K562 (cell line): Measurements from ENCODE around the gene STK32C. TPM values are rescaled to one million over a fixed set of nuclear protein-coding genes. Genes with fewer than 3 reads are reported as not detected.

Source experiments
- ATAC-seq: fragments of 200-7000 bp; cut with Tn5 transposase; 3 replicates; pipeline ENCODE4 v1.9.1; 2020; ENCODE audit warnings: moderate library complexity
- BruUV-seq: library from RNA; stranded (reverse); fragments of 400-500 nt; replicated peaks from 2 replicates; lab custom pipeline; 2021; lab: Mats Ljungman, UMichigan
- CTCF ChIA-PET: fragments of 300-600 bp; formaldehyde crosslinking; extraction: SDS; loops from one replicate; lab custom pipeline; 2021; ENCODE audit warnings: low intra/inter-chr PET ratio; lab: Yijun Ruan, JAX
- POLR2A ChIA-PET: fragments of 300-600, 350-650 bp; sonication (Branson Sonifier 250); formaldehyde crosslinking; extraction: SDS; loops from one replicate; lab custom pipeline; 2021; ENCODE audit warnings: antibody characterized with exemption, inconsistent platforms; lab: Yijun Ruan, JAX
- DNase-seq, 4 experiments: peaks; one replicate each; pipeline versions ENCODE4 v3.0.0 to v3.0.0-alpha.2; 2011 to 2018; ENCODE audit warnings: low spot score in 3 of 4, mixed read lengths in 3 of 4; ENCODE audit errors: extremely low read depth in 1 of 4
- FAIRE-seq: peaks from 2 replicates; lab custom pipeline; 2011; peaks lifted over from hg19 to GRCh38; lab: Jason Lieb, UNC
- H2AFZ ChIP-seq: 2 replicates; pipeline ENCODE4 v1.6.0; 2011; ENCODE audit warnings: low read depth, low read length, control low read depth, inconsistent platforms
- H3K27ac ChIP-seq: fragments of 200-600 bp; 3 replicates; pipeline ENCODE4 v1.8.0; 2011; ENCODE audit warnings: low read depth, mild to moderate bottlenecking, control low read depth, inconsistent platforms, low read length, moderate library complexity, mixed read lengths; ENCODE audit errors: extremely low read depth
- H3K27me3 ChIP-seq, 2 experiments: fragments of 300-600 bp in 1 of 2; 2 replicates in 1 of 2; 3 replicates in 1 of 2; pipeline versions ENCODE4 v1.6.0 to v1.8.0; 2011; ENCODE audit warnings: inconsistent platforms in 2 of 2, low read length in 2 of 2, mild to moderate bottlenecking in 1 of 2, mixed read lengths in 1 of 2, moderate library complexity in 1 of 2; ENCODE audit not compliant: control insufficient read depth in 2 of 2, insufficient read depth in 2 of 2
- H3K36me3 ChIP-seq: fragments of 300-600 bp; 3 replicates; pipeline ENCODE4 v1.8.0; 2011; ENCODE audit warnings: mild to moderate bottlenecking, low read length, inconsistent platforms; ENCODE audit not compliant: control insufficient read depth, insufficient read depth
- H3K4me1 ChIP-seq, 2 experiments: fragments of 200-600 bp in 1 of 2; replicated peaks in 1 of 2; 2 replicates in 1 of 2; 3 replicates in 1 of 2; pipeline versions ENCODE4 v1.5.1 to v1.8.0; 2011; ENCODE audit warnings: inconsistent platforms in 2 of 2, low read length in 2 of 2, mild to moderate bottlenecking in 1 of 2, mixed read lengths in 1 of 2, moderate library complexity in 1 of 2; ENCODE audit not compliant: control insufficient read depth in 2 of 2, insufficient read depth in 2 of 2
- H3K4me2 ChIP-seq: 2 replicates; pipeline ENCODE4 v1.6.1; 2011; ENCODE audit warnings: low read length, control low read depth, inconsistent platforms, mixed read lengths; ENCODE audit not compliant: insufficient read depth
- H3K4me3 ChIP-seq: fragments of 200-600 bp; sonication (generic), shearing (Covaris generic); 2 replicates; pipeline ENCODE4 v1.5.1; 2016; ENCODE audit warnings: control low read depth, inconsistent platforms
- H3K79me2 ChIP-seq: fragments of 200-600 bp; 3 replicates; pipeline ENCODE4 v1.8.0; 2011; ENCODE audit warnings: low read length, inconsistent platforms; ENCODE audit not compliant: control insufficient read depth, insufficient read depth
- H3K9ac ChIP-seq, 2 experiments: 2 replicates each; pipeline versions ENCODE4 v1.6.0 to v1.6.1; 2011; ENCODE audit warnings: low read depth in 2 of 2, low read length in 2 of 2, control low read depth in 1 of 2, inconsistent platforms in 1 of 2, mild to moderate bottlenecking in 1 of 2, mixed read lengths in 1 of 2; ENCODE audit not compliant: insufficient read depth in 1 of 2
- H3K9me1 ChIP-seq: one replicate; pipeline ENCODE4 v1.6.0; 2011; ENCODE audit warnings: inconsistent platforms, mild to moderate bottlenecking, low read length, moderate library complexity; ENCODE audit not compliant: control insufficient read depth, insufficient read depth
- H3K9me3 ChIP-seq: replicated peaks from 2 replicates; pipeline ENCODE4 v1.5.1; 2011; ENCODE audit warnings: low read depth, low read length, inconsistent platforms; ENCODE audit not compliant: control insufficient read depth, insufficient read depth
- H4K20me1 ChIP-seq: replicated peaks from 2 replicates; pipeline ENCODE4 v1.6.1; 2011; ENCODE audit warnings: low read length, inconsistent platforms, mixed read lengths; ENCODE audit not compliant: control insufficient read depth, insufficient read depth
- NEUROD1 ChIP-seq: fragments of 150-350 bp; IDR thresholded peaks from 2 replicates; pipeline ENCODE4 v1.6.1; 2014; ENCODE audit warnings: borderline replicate concordance, low read length, low read depth; ENCODE audit not compliant: partially characterized antibody
- POLR2B ChIP-seq: fragments of 450-650 bp; IDR thresholded peaks from 2 replicates; pipeline ENCODE4 v1.6.1; 2018; ENCODE audit warnings: low read depth; ENCODE audit not compliant: partially characterized antibody
- RBM25 ChIP-seq: fragments of 200-400 bp; formaldehyde crosslinking; IDR thresholded peaks from 2 replicates; pipeline ENCODE4 v1.6.1; 2018; ENCODE audit warnings: low read length, low read depth, moderate library complexity; ENCODE audit not compliant: severe bottlenecking
- SP1 ChIP-seq: sonication (generic); formaldehyde crosslinking; IDR thresholded peaks from 2 replicates; pipeline ENCODE4 v1.8.1; 2022; ENCODE audit warnings: mild to moderate bottlenecking, missing genetic modification reagents
- ZNF134 ChIP-seq: fragments of 250-450 bp; sonication (Bioruptor Pico); conservative IDR thresholded peaks from 2 replicates; pipeline ENCODE4 v1.4.0; 2020
- ZNF165 ChIP-seq: fragments of 250-450 bp; sonication (Bioruptor Pico); IDR thresholded peaks from 2 replicates; pipeline ENCODE4 v1.4.0; 2020; ENCODE audit warnings: borderline replicate concordance
- WGBS: fragments of 100-300 bp; shearing (Covaris generic); methylation state at CpG from one replicate; pipeline ENCODE4 v1.1.6; 2016; ENCODE audit warnings: low coverage, mixed read lengths; ENCODE audit not compliant: insufficient coverage; ENCODE audit errors: missing lambda C conversion rate; 5-methylcytosine and 5-hydroxymethylcytosine counted together
- in situ Hi-C: fragments of 300-500 bp; cut with MboI; formaldehyde crosslinking; loops from 4 replicates; pipeline ENCODE4 v1.15.0; 2018; ENCODE audit warnings: inconsistent platforms, mixed read lengths
- intact Hi-C: fragments of 100-400 bp; cut with micrococcal nuclease; formaldehyde crosslinking; loops from 2 replicates; pipeline ENCODE4 v1.14.2; 2022
- polyA plus RNA-seq, 8 experiments: library from polyadenylated mRNA; depleted of rRNA in 4 of 8; stranded (reverse) in 5 of 8; unstranded in 3 of 8; fragments of >200 nt; fragmentation: Nextera tagmentation in 2 of 8; fragmentation: Illumina TruSeq in 1 of 8; extraction: Ambion mirVana in 2 of 8; extraction: Trizol in 1 of 8; gene quantifications; 2 replicates each; pipeline versions ENCODE4 v1.2.1 to v1.2.3, GENCODE V29; 2011 to 2014; ENCODE audit warnings: inconsistent platforms in 1 of 8, missing spikeins in 1 of 8
- total RNA-seq, 7 experiments: library from RNA; depleted of rRNA in 6 of 7; stranded (reverse); fragments of >200 nt in 6 of 7; fragmentation: Illumina TruSeq in 2 of 7; extraction: Trizol in 2 of 7; gene quantifications; 2 replicates each; pipeline versions ENCODE4 v1.2.1 to v1.2.3, GENCODE V29; 2011 to 2021; ENCODE audit warnings: low replicate concordance in 1 of 7
- TF ChIP-seq, protein P1 (sequence below), 2 experiments: fragments of 250-450 bp in 1 of 2; fragments of 450-650 bp in 1 of 2; sonication (Bioruptor Pico) in 1 of 2; IDR thresholded peaks; 2 replicates each; pipeline versions ENCODE4 v1.6.1 to v1.8.0; 2016 to 2021; ENCODE audit warnings: mild to moderate bottlenecking in 2 of 2, moderate library complexity in 2 of 2, missing compliant biosample characterization in 1 of 2, missing genetic modification characterization in 1 of 2

The STK32C gene
- total and polyA plus RNA-seq, 9 of the 15 experiments (the other 6 are each of a cell fraction or from before 2014, with no cell fraction given): 1.5 to 20.9 (median 6.5) TPM

DNA sequence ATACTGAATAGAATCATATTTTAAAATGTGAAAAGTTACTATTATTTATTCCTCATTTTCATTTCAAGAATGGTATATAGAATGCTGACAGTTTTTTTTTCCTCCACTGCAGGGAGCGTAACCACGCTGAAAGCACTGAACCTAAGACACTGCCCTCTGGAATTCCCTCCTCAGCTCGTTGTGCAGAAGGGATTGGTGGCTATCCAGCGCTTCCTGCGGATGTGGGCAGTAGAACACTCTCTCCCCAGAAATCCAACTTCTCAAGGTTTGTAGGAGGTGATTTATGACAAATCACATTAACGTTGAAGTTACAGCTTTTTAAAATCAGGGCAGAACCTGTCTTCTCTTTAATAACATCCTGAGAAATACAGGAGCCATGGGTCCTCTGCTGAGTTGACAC lies 36.6 kb upstream of the STK32C start (continued):
- TF ChIP-seq NEUROD1: no peak
- TF ChIP-seq, all 486 proteins: peak for 0

DNA sequence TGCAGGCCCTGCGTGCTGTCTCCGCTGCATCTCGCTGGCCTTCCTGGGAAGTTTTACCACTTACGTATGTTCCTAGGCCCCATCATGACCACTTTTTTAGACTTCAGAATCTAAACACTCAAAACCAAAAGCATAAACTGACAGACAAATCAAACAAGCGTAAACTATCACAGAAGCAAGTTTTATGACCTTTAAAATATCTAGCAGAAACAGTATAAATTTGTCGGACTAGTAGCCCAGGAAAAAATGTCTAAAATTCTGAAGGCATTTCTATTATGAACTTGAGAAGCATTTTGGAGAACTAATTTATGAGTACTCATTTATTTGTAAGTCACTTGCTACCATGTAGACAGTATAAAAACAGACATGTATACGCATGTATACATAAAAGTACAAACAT lies 34.8 kb upstream of the STK32C start:
- BruUV-seq: no TSS peak

More for the DNA sequence above, 34.8 kb upstream of the STK32C start:
- Histone ChIP-seq H3K9me1 (no peaks in the 10 kb centered on the region), H3K36me3 (no peaks in the 10 kb centered on the region), H3K4me1 (peaks cover 0 to 8% of the 10 kb centered on the region in 2 experiments; a peak in 2 of 5 replicates), H3K4me2 (no peak overlapping the region), H3K27me3 (no peaks in the 10 kb centered on the region), H3K27ac (no peak overlapping the region), H3K9me3 (no peaks in the 10 kb centered on the region), H3K79me2 (no peaks in the 10 kb centered on the region), H4K20me1 (no peaks in the 10 kb centered on the region), H3K9ac (no peak overlapping the region), H2AFZ (no peak overlapping the region), H3K4me3 (no peak overlapping the region)
- CTCF ChIA-PET: no interaction called here
- FAIRE-seq (no peak), DNase-seq (no peak), ATAC-seq (no peak)
- intact Hi-C loops: no loop called here
- in situ Hi-C loops: no loop called here
- 77% methylated on average over 7 of the region's 7 CpGs for WGBS
- POLR2A ChIA-PET: no interaction called here
- no peak for TF ChIP-seq POLR2B
- TF ChIP-seq RBM25: no peak
- TF ChIP-seq, protein P1, sequence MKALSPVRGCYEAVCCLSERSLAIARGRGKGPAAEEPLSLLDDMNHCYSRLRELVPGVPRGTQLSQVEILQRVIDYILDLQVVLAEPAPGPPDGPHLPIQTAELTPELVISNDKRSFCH (CRISPR knock-in tag; IDR thresholded peaks at IDR 0.05): no peak
- TF ChIP-seq, protein P1 (tag; IDR thresholded peaks at IDR 0.05): 0 out of 2 replicates have a peak, but pooled peaks have one; percentile 32
- no peak for TF ChIP-seq ZNF134 (CRISPR knock-in tag)
- TF ChIP-seq ZNF165 (CRISPR knock-in tag): no peak
- no peak for TF ChIP-seq SP1
